Activated naive CD8-positive, alpha-beta T cell treated with anti-CD3 and anti-CD28 coated beads, Interleukin-2, amount 50 U/mL, for 16 hours (primary cell): ENCODE data around the gene CPN1.
"Not testable (repeated sequence)": the region's sequence is repeated elsewhere in the genome, so short reads cannot be mapped to it uniquely, and the experiment has no call there.

Experiments used
- DNase-seq: peaks from one replicate; pipeline ENCODE4 v3.0.0-alpha.2; 2020; ENCODE audit warnings: low read depth, low spot score

CPN1 gene

GRCh38 chr10:100081075-100082001 is at the start of gene CPN1:
TSS of gene CPN1 (minus strand) at chr10:100081869. CDS start at chr10:100081625, 244 bp downstream.
- DNase-seq = no peak

- DNase-seq = no peak
Observed at GRCh38 chr10:100130831-100131230, 49.2 kb upstream of the CPN1 start.

GRCh38 chr10:100129424-100129823 is 47.8 kb upstream of the CPN1 start:
- DNase-seq = no peak

GRCh38 chr10:100128951-100129350 is 47.3 kb upstream of the CPN1 start:
- DNase-seq = no peak

GRCh38 chr10:100125335-100125734 is 43.7 kb upstream of the CPN1 start:
- DNase-seq = not testable (repeated sequence)

GRCh38 chr10:100124097-100124496 is 42.4 kb upstream of the CPN1 start:
- no peak for DNase-seq

GRCh38 chr10:100122780-100123179 is 41.1 kb upstream of the CPN1 start:
- DNase-seq = no peak

- DNase-seq = no peak
Observed at GRCh38 chr10:100120550-100120949, 38.9 kb upstream of the CPN1 start.

- no peak for DNase-seq
Observed at GRCh38 chr10:100119726-100120125, 38.1 kb upstream of the CPN1 start.

- no peak for DNase-seq
Observed at GRCh38 chr10:100114976-100115770, 33.5 kb upstream of the CPN1 start.

- no peak for DNase-seq
Observed at GRCh38 chr10:100114460-100114859, 32.8 kb upstream of the CPN1 start.

- DNase-seq = no peak
Observed at GRCh38 chr10:100109670-100110069, 28.0 kb upstream of the CPN1 start.

GRCh38 chr10:100106865-100107264 is 25.2 kb upstream of the CPN1 start:
- DNase-seq = no peak

GRCh38 chr10:100104300-100104699 is 22.6 kb upstream of the CPN1 start:
- DNase-seq = no peak

GRCh38 chr10:100103581-100103980 is 21.9 kb upstream of the CPN1 start:
- DNase-seq = no peak

GRCh38 chr10:100101192-100102076 is 19.8 kb upstream of the CPN1 start:
- DNase-seq = no peak

- DNase-seq = no peak
Observed at GRCh38 chr10:100100651-100101184, 19.0 kb upstream of the CPN1 start.

GRCh38 chr10:100089241-100089640 is 7.6 kb upstream of the CPN1 start:
- DNase-seq = no peak

GRCh38 chr10:100086708-100087107 is 5.0 kb upstream of the CPN1 start:
- DNase-seq = not testable (repeated sequence)

- no peak for DNase-seq
Observed at GRCh38 chr10:100085596-100085995, 3.9 kb upstream of the CPN1 start.

GRCh38 chr10:100083623-100084022 is 2.0 kb upstream of the CPN1 start:
- DNase-seq = no peak
